RWPE1 (cell line): ENCODE measurements around the gene CHAF1A.

ENCODE experiments used
- CTCF ChIA-PET: fragments of 350-600 bp; sonication (Branson Sonifier 250); formaldehyde crosslinking; extraction: SDS; loops from one replicate; lab custom pipeline; 2021; lab: Yijun Ruan, JAX
- POLR2A ChIA-PET: fragments of 400-600 bp; formaldehyde crosslinking; extraction: SDS; loops from one replicate; lab custom pipeline; 2020; ENCODE audit warnings: antibody characterized with exemption; ENCODE audit not compliant: low non-redundant PET; lab: Yijun Ruan, JAX
- DNase-seq: peaks from one replicate; pipeline ENCODE4 v3.0.0; 2012; ENCODE audit warnings: low spot score
- H3K27ac ChIP-seq: fragments of 450-650 bp; 2 replicates; pipeline ENCODE4 v1.5.1; 2017
- CTCF ChIP-seq: fragments of 450-650 bp; conservative IDR thresholded peaks from 2 replicates; pipeline ENCODE4 v1.5.1; 2017; ENCODE audit warnings: low read depth, mild to moderate bottlenecking

The CHAF1A gene

GRCh38 chr19:4358709-4359626 is 43.5 kb upstream of the CHAF1A start:
- CTCF ChIA-PET, result interaction anchor here (0.5 to 1.0 kb wide), 4 partner anchors 11 to 278 kb away, joined by 3 to 5 read pairs (median 4); no protein-coding TSS in a partner anchor

GRCh38 chr19:4359627-4360000 is 42.8 kb upstream of the CHAF1A start:
- TF ChIP-seq CTCF, result no peak
- ChIA-PET CTCF (interaction anchor here (0.6 kb wide), 1 partner anchor 277 kb away, joined by 5 read pairs; no protein-coding TSS in a partner anchor), POLR2A (no interaction called here)

More at GRCh38 chr19:4358709-4359626, 43.5 kb upstream of the CHAF1A start:
- H3K27ac ChIP-seq, result peak overlapping the region; percentile 51
- POLR2A ChIA-PET, result no interaction called here
- no peak for DNase-seq
- no peak for TF ChIP-seq CTCF

GRCh38 chr19:4360081-4360569 is 42.3 kb upstream of the CHAF1A start:
- TF ChIP-seq CTCF, result no peak
- ChIA-PET CTCF (interaction anchor here (1.1 kb wide), 1 partner anchor 8 kb away, joined by 3 read pairs; no protein-coding TSS in a partner anchor), POLR2A (no interaction called here)
- peak overlapping the region; percentile 51 for H3K27ac ChIP-seq
- DNase-seq, result no peak

More at GRCh38 chr19:4359627-4360000, 42.8 kb upstream of the CHAF1A start:
- DNase-seq, result no peak
- H3K27ac ChIP-seq, result peak overlapping the region; percentile 51

GRCh38 chr19:4360641-4361151 is 41.7 kb upstream of the CHAF1A start:
- no peak for TF ChIP-seq CTCF
- ChIA-PET CTCF (interaction anchor here (1.1 kb wide), 1 partner anchor 8 kb away, joined by 3 read pairs; no protein-coding TSS in a partner anchor), POLR2A (no interaction called here)
- H3K27ac ChIP-seq, result peak overlapping the region; percentile 51
- DNase-seq, result no peak

GRCh38 chr19:4361152-4362046 is 41.0 kb upstream of the CHAF1A start:
- H3K27ac ChIP-seq, result peak overlapping the region; percentile 51
- ChIA-PET POLR2A (interaction anchor here (0.6 kb wide), 1 partner anchor 100 kb away, joined by 5 read pairs; no protein-coding TSS in a partner anchor), CTCF (interaction anchor here (0.6 to 1.1 kb wide), 2 partner anchors 9 to 58 kb away, joined by 3 to 8 read pairs; no protein-coding TSS in a partner anchor)
- TF ChIP-seq CTCF, result no peak
- no peak for DNase-seq
